ENCODE measurements around the gene SGSM1. TPM values are rescaled to one million over a fixed set of nuclear protein-coding genes. Genes with fewer than 3 reads are reported as not detected.

The SGSM1 gene
- total RNA-seq, 6 experiments from 2014 or later = 0.11 to 0.78 (median 0.41) TPM

GRCh38 chr22:24928322-24928721 is 122.3 kb downstream of the SGSM1 start:
- TF ChIP-seq POLR2A (IDR thresholded peaks at IDR 0.05) (no peak), CTCF (IDR thresholded peaks at IDR 0.05) (no peak)
- DNase-seq = no peak
- Histone ChIP-seq H3K9me3 (no peaks in the 10 kb centered on the region), H3K27ac (no peak overlapping the region), H3K27me3 (no peaks in the 10 kb centered on the region), H3K36me3 (no peaks in the 10 kb centered on the region), H3K4me3 (no peak overlapping the region), H3K4me1 (no peaks in the 10 kb centered on the region)
- ATAC-seq = no peak
- intact Hi-C loops (cut with DNase I) = no loop called here
- 68% methylated on average over 3 of the region's 7 CpGs for WGBS (ENCODE audit: insufficient coverage, low coverage, low lambda C conversion rate, missing lambda C conversion rate)

GRCh38 chr22:24930678-24931077 is 124.7 kb downstream of the SGSM1 start:
- Histone ChIP-seq H3K27ac (no peak overlapping the region), H3K4me3 (no peak overlapping the region), H3K36me3 (no peaks in the 10 kb centered on the region), H3K27me3 (no peaks in the 10 kb centered on the region), H3K4me1 (no peaks in the 10 kb centered on the region), H3K9me3 (no peaks in the 10 kb centered on the region)
- 61% methylated on average over 3 of the region's 3 CpGs for WGBS (ENCODE audit: insufficient coverage, low coverage, low lambda C conversion rate, missing lambda C conversion rate)
- TF ChIP-seq POLR2A (IDR thresholded peaks at IDR 0.05) (no peak), CTCF (IDR thresholded peaks at IDR 0.05) (no peak)
- no peak for ATAC-seq
- DNase-seq = no peak
- intact Hi-C loops (cut with DNase I) = no loop called here

- no peaks in the 10 kb centered on the region for H3K9me3 ChIP-seq
- DNase-seq (no peak), ATAC-seq (no peak)
- H3K27me3 ChIP-seq = no peaks in the 10 kb centered on the region
- no peaks in the 10 kb centered on the region for H3K4me1 ChIP-seq
- no peaks in the 10 kb centered on the region for H3K36me3 ChIP-seq
- no peak overlapping the region for H3K27ac ChIP-seq
- H3K4me3 ChIP-seq = no peak overlapping the region
- TF ChIP-seq CTCF (IDR thresholded peaks at IDR 0.05) = no peak
- no peak for TF ChIP-seq POLR2A (IDR thresholded peaks at IDR 0.05)
- intact Hi-C loops (cut with DNase I) = loop anchor here in 1 of 2 donors (5.0 kb wide), 1 partner anchor 116 kb away; no protein-coding TSS in a partner anchor
Observed at GRCh38 chr22:24935771-24936483, 129.9 kb downstream of the SGSM1 start.

GRCh38 chr22:24937114-24937513 is 131.1 kb downstream of the SGSM1 start:
- ATAC-seq = peak; percentile 33 to 61 (median 41)
- no peaks in the 10 kb centered on the region for H3K4me1 ChIP-seq

More at GRCh38 chr22:24937114-24937513, 131.1 kb downstream of the SGSM1 start:
- TF ChIP-seq CTCF (IDR thresholded peaks at IDR 0.05) (peak in 3 of 4 donors; percentile 15 to 28 (median 16)), POLR2A (IDR thresholded peaks at IDR 0.05) (no peak)
- H3K4me3 ChIP-seq = no peak overlapping the region
- intact Hi-C loops (cut with DNase I) = loop anchor here in 1 of 2 donors (5.0 kb wide), 1 partner anchor 115 kb away; no protein-coding TSS in a partner anchor
- DNase-seq = no peak
- H3K27ac ChIP-seq = no peak overlapping the region
- no peaks in the 10 kb centered on the region for H3K9me3 ChIP-seq
- H3K36me3 ChIP-seq = no peaks in the 10 kb centered on the region
- WGBS (ENCODE audit: insufficient coverage, low coverage, low lambda C conversion rate, missing lambda C conversion rate) = 21% methylated on average over 2 of the region's 2 CpGs
- H3K27me3 ChIP-seq = no peaks in the 10 kb centered on the region

Data from right lobe of liver (tissue), 6 donors.